Suprapubic skin (tissue), 4 donors: ENCODE measurements around the gene HRCT1.

Experiments used
- CTCF ChIP-seq, 2 donors: fragments of 200-600 bp in 1 of 2; fragments of 450-650 bp in 1 of 2; sonication (generic) in 1 of 2; IDR thresholded peaks; one replicate each; pipeline ENCODE4 v1.5.1; 2016 to 2019; ENCODE audit warnings: antibody characterized with exemption in 2 of 2, mild to moderate bottlenecking in 1 of 2, moderate library complexity in 1 of 2
- EP300 ChIP-seq: sonication (generic); formaldehyde crosslinking; IDR thresholded peaks from one replicate; pipeline ENCODE4 v1.6.1; 2017; ENCODE audit warnings: antibody characterized with exemption
- POLR2A ChIP-seq, 2 donors: fragments of 450-650 bp; IDR thresholded peaks; one replicate each; pipeline ENCODE4 v1.6.1; 2017; ENCODE audit warnings: antibody characterized with exemption in 2 of 2, mild to moderate bottlenecking in 2 of 2, moderate library complexity in 2 of 2
- POLR2AphosphoS5 ChIP-seq, 3 donors: sonication (generic); formaldehyde crosslinking; IDR thresholded peaks; one replicate each; pipeline ENCODE4 v1.6.1; 2017; ENCODE audit warnings: antibody characterized with exemption in 3 of 3

GRCh38 chr9:35930989-35931388, 25.0 kb downstream of the HRCT1 start:
- TF ChIP-seq CTCF (IDR thresholded peaks at IDR 0.05) (no peak), EP300 (no peak), POLR2A (IDR thresholded peaks at IDR 0.05) (no peak), POLR2AphosphoS5 (IDR thresholded peaks at IDR 0.05) (no peak)
